ENCODE measurements around the gene HDAC7. TPM values are rescaled to one million over a fixed set of nuclear protein-coding genes. Genes with fewer than 3 reads are reported as not detected.
"Not testable (repeated sequence)": the region's sequence is repeated elsewhere in the genome, so short reads cannot be mapped to it uniquely, and the experiment has no call there.

The HDAC7 gene
- total and polyA plus RNA-seq, 8 donors = 17.9 to 48.1 (median 23.2) TPM

DNA sequence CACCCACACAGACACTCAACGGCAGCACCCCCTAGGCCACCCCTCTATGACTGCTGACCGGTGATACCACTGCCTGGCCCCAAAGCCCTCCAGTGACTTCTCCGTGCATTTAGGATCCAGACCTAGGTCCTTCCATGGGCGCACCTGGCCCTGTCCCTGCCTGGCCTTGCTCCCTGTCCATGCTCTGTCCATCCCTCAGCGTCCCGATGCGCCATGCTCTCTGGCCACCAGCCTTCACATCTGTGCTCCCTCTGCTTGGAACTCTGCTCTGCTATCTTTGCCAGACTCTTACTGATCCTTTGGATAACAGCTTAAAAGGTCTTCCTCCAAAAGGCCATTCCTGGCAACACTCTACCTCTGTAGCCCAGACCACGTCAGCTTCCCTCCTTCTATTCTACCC is 25.4 kb upstream of the HDAC7 start:
- no peaks in the 10 kb centered on the region for H3K36me3 ChIP-seq
- 89 to 93% methylated on average over 8 of the region's 8 CpGs for WGBS, 2 donors
- H3K27ac ChIP-seq = no peak overlapping the region
- DNase-seq = no peak
- no peaks in the 10 kb centered on the region for H3K27me3 ChIP-seq
- no peak overlapping the region for H3K4me3 ChIP-seq
- intact Hi-C loops (cut with DNase I) = no loop called here
- no peak for TF ChIP-seq CTCF (IDR thresholded peaks at IDR 0.05)
- ATAC-seq = peak in 1 of 4 donors; percentile 21
- no peak for FAIRE-seq
- H3K9me3 ChIP-seq = no peaks in the 10 kb centered on the region
- H3K4me1 ChIP-seq = no peaks in the 10 kb centered on the region

GRCh38 chr12:47844264-47845019 is 24.7 kb upstream of the HDAC7 start:
- intact Hi-C loops (cut with DNase I) = no loop called here
- H3K27ac ChIP-seq = no peak overlapping the region

DNA sequence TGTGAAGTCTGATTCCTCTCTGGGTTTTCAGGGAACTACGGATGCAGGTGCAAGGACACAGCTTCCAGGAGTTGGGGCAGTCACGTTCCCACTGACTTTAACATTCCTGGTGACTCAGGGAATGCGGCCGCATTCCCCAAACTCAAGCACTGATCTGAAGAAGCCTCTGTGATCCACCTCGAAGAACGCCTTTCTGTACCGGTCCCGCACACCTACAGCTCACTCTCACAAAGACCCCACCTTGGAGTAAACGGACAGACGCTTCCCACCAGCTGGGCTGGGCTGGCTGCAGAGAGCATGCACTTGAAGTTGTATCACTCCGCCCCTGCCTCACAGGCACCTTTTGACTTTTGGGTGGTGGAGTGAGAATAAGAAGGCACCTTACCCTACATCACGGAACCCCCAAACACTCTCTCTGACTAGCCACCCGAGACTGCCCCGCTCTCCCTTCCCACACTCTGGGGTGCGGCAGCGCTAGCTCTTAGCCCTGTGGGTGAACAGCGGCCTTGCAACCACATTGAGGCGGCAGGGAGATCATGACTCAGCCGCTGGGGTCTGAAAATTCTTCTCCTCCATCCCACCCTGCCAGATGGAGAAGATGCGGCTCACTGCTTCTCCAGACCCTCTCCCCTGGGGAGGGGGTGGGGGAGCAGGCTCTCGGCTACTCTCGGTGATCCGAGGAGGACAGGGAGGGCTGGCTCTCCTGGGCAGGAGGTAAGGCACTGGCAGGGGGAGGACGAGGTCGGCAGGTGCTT is 23.7 kb upstream of the HDAC7 start:
- ATAC-seq (no peak), FAIRE-seq (no peak), DNase-seq (no peak)
- Histone ChIP-seq H3K4me1 (no peaks in the 10 kb centered on the region), H3K9me3 (no peaks in the 10 kb centered on the region), H3K4me3 (no peak overlapping the region), H3K36me3 (no peaks in the 10 kb centered on the region), H3K27me3 (no peaks in the 10 kb centered on the region), H3K27ac (no peak overlapping the region)
- TF ChIP-seq CTCF (IDR thresholded peaks at IDR 0.05) = no peak
- intact Hi-C loops (cut with DNase I) = no loop called here
- 83 to 87% methylated on average over 25 of the region's 25 CpGs for WGBS, 2 donors

More at GRCh38 chr12:47844264-47845019, 24.7 kb upstream of the HDAC7 start:
- DNase-seq (no peak), FAIRE-seq (no peak), ATAC-seq (peak in 2 of 4 donors; percentile 26 to 47)
- H3K4me3 ChIP-seq = no peak overlapping the region
- H3K27me3 ChIP-seq = no peaks in the 10 kb centered on the region
- no peaks in the 10 kb centered on the region for H3K4me1 ChIP-seq
- WGBS, 2 donors = 82 to 83% methylated on average over 26 to 28 of the region's 28 CpGs
- no peaks in the 10 kb centered on the region for H3K9me3 ChIP-seq
- no peak for TF ChIP-seq CTCF (IDR thresholded peaks at IDR 0.05)
- no peaks in the 10 kb centered on the region for H3K36me3 ChIP-seq

- ATAC-seq; H3K36me3 ChIP-seq; FAIRE-seq; H3K9me3 ChIP-seq; H3K27ac ChIP-seq; H3K27me3 ChIP-seq; DNase-seq; H3K4me1 ChIP-seq; intact Hi-C loops (cut with DNase I); H3K4me3 ChIP-seq: not testable (repeated sequence)
- WGBS, 2 donors = 76 to 79% methylated on average over 9 to 12 of the region's 12 CpGs
Measured at GRCh38 chr12:47842543-47842942, 22.8 kb upstream of the HDAC7 start.

GRCh38 chr12:47841910-47842309 is 22.2 kb upstream of the HDAC7 start:
- 55 to 60% methylated on average over 4 of the region's 4 CpGs for WGBS, 2 donors
- no peak for DNase-seq
- no peak for TF ChIP-seq CTCF (IDR thresholded peaks at IDR 0.05)
- Histone ChIP-seq H3K27ac (no peak overlapping the region), H3K27me3 (no peaks in the 10 kb centered on the region), H3K4me3 (no peak overlapping the region), H3K9me3 (no peaks in the 10 kb centered on the region), H3K36me3 (no peaks in the 10 kb centered on the region), H3K4me1 (no peaks in the 10 kb centered on the region)
- ATAC-seq = no peak
- FAIRE-seq = no peak
- intact Hi-C loops (cut with DNase I) = no loop called here

Data from pancreas (tissue), 10 donors.